ENCODE data around the gene CTCF. TPM values are rescaled to one million over a fixed set of nuclear protein-coding genes. Genes with fewer than 3 reads are reported as not detected.
A peak's percentile ranks its signal among the peaks of the same experiment; 100 is the strongest.

CTCF gene
- total and polyA plus RNA-seq, 7 experiments from 2014 or later = 49.8 to 78.6 (median 59.8) TPM

GRCh38 chr16:67657751-67658518 lies 95.6 kb downstream of the CTCF start:
- Mint-ChIP-seq H3K36me3 (peaks cover 0 to 9% (median 6%) of the 10 kb centered on the region in 5 donors), H3K4me1 (peaks cover 12 to 28% (median 17%) of the 10 kb centered on the region in 7 donors), H3K4me3 (peak overlapping the region in 8 of 10 donors; percentile 18 to 97 (median 92)), H3K27me3 (no peaks in the 10 kb centered on the region), H3K9me3 (peaks cover 0 to 3% (median 0%) of the 10 kb centered on the region in 11 donors), H3K27ac (peak overlapping the region in 3 of 9 donors; percentile 38 to 98 (median 65))
- ChIA-PET CTCF (interaction anchor here (0.8 to 3.1 kb wide), 7 partner anchors 10 to 141 kb away, joined by 3 to 19 read pairs (median 4); partner anchors contain the start of gene CARMIL2), POLR2A (interaction anchor here (0.9 to 6.6 kb wide), 6 partner anchors 12 to 137 kb away, joined by 3 to 84 read pairs (median 6); partner anchors contain the start of genes CARMIL2 and CTCF)
- Histone ChIP-seq H3K9me3 (ENCODE audit: control insufficient read depth in 2 of 3, low read length in 3 of 3) (no peaks in the 10 kb centered on the region), H3K36me3 (ENCODE audit: control insufficient read depth in 2 of 3, insufficient read depth in 3 of 3, low read length in 3 of 3) (peaks cover 0 to 60% (median 4%) of the 10 kb centered on the region in 3 experiments), H3K4me1 (ENCODE audit: control insufficient read depth in 2 of 2, insufficient read depth in 2 of 2, low read length in 2 of 2) (peaks cover 11 to 17% of the 10 kb centered on the region in 2 donors), H3K27me3 (ENCODE audit: control insufficient read depth in 2 of 2, insufficient read depth in 2 of 2, low read length in 2 of 2) (no peaks in the 10 kb centered on the region), H3K27ac (ENCODE audit: low read depth, low read length) (no peak overlapping the region), H3K4me3 (ENCODE audit: low read length) (no peak overlapping the region)
- no peak for ATAC-seq
- intact Hi-C loops (cut with micrococcal nuclease) = no loop called here
- no peak for DNase-seq

GRCh38 chr16:67658849-67659674 lies 96.7 kb downstream of the CTCF start:
- peaks cover 0 to 9% (median 6%) of the 10 kb centered on the region in 5 donors for H3K36me3 Mint-ChIP-seq
- H3K9me3 Mint-ChIP-seq = peaks cover 0 to 3% (median 0%) of the 10 kb centered on the region in 11 donors
- CTCF ChIA-PET = interaction anchor here (0.6 to 3.1 kb wide), 7 partner anchors 9 to 156 kb away, joined by 3 to 19 read pairs (median 3); no protein-coding TSS in a partner anchor
- peak overlapping the region; percentile 97 for H3K27ac ChIP-seq (ENCODE audit: low read depth, low read length)
- peak overlapping the region; percentile 38 to 98 (median 78) for H3K27ac Mint-ChIP-seq
- intact Hi-C loops (cut with micrococcal nuclease) = no loop called here
- peaks cover 0 to 52% (median 4%) of the 10 kb centered on the region in 3 experiments for H3K36me3 ChIP-seq (ENCODE audit: control insufficient read depth in 2 of 3, insufficient read depth in 3 of 3, low read length in 3 of 3)
- peaks cover 11 to 17% of the 10 kb centered on the region in 2 donors for H3K4me1 ChIP-seq (ENCODE audit: control insufficient read depth in 2 of 2, insufficient read depth in 2 of 2, low read length in 2 of 2)
- H3K27me3 Mint-ChIP-seq = no peaks in the 10 kb centered on the region
- ATAC-seq (no peak), DNase-seq (no peak)
- POLR2A ChIA-PET = interaction anchor here (0.8 to 6.6 kb wide), 11 partner anchors 9 to 178 kb away, joined by 3 to 84 read pairs (median 4); partner anchors contain the start of genes ATP6V0D1, CARMIL2 and CTCF
- H3K4me1 Mint-ChIP-seq = peaks cover 13 to 29% (median 17%) of the 10 kb centered on the region in 7 donors
- H3K4me3 Mint-ChIP-seq = peak overlapping the region; percentile 90 to 97 (median 94)
- H3K27me3 ChIP-seq (ENCODE audit: control insufficient read depth in 2 of 2, insufficient read depth in 2 of 2, low read length in 2 of 2) = no peaks in the 10 kb centered on the region
- no peaks in the 10 kb centered on the region for H3K9me3 ChIP-seq (ENCODE audit: control insufficient read depth in 2 of 3, low read length in 3 of 3)
- peak overlapping the region; percentile 99 for H3K4me3 ChIP-seq (ENCODE audit: low read length)

- Mint-ChIP-seq H3K4me3 (peak within 1 kb of the TSS; percentile 90 to 97 (median 94)), H3K36me3 (peaks cover 0 to 7% (median 6%) of the 10 kb centered on the region in 5 donors), H3K27me3 (no peaks in the 10 kb centered on the region), H3K9me3 (peaks cover 0 to 3% (median 0%) of the 10 kb centered on the region in 11 donors), H3K4me1 (peaks cover 17 to 37% (median 20%) of the 10 kb centered on the region in 7 donors), H3K27ac (peak within 1 kb of the TSS; percentile 84 to 98 (median 97))
- peak within 1 kb of the TSS; percentile 97 for H3K27ac ChIP-seq (ENCODE audit: low read depth, low read length)
- no peaks in the 10 kb centered on the region for H3K9me3 ChIP-seq (ENCODE audit: control insufficient read depth in 2 of 3, low read length in 3 of 3)
- ChIA-PET POLR2A (interaction anchor here (0.6 to 6.6 kb wide), 19 partner anchors 8 to 187 kb away, joined by 3 to 84 read pairs (median 5); partner anchors contain the start of genes ATP6V0D1, CARMIL2, CTCF and GFOD2), CTCF (interaction anchor here (0.5 to 3.1 kb wide), 11 partner anchors 8 to 167 kb away, joined by 3 to 19 read pairs (median 6); partner anchors contain the start of genes CARMIL2 and CTCF)
- peak within 1 kb of the TSS; percentile 99 for H3K4me3 ChIP-seq (ENCODE audit: low read length)
- ATAC-seq (peak; percentile 86), DNase-seq (peak; percentile 87 to 99 (median 94))
- H3K36me3 ChIP-seq (ENCODE audit: control insufficient read depth in 2 of 3, insufficient read depth in 3 of 3, low read length in 3 of 3) = peaks cover 0 to 43% (median 0%) of the 10 kb centered on the region in 3 experiments
- peaks cover 11 to 17% of the 10 kb centered on the region in 2 donors for H3K4me1 ChIP-seq (ENCODE audit: control insufficient read depth in 2 of 2, insufficient read depth in 2 of 2, low read length in 2 of 2)
- intact Hi-C loops (cut with micrococcal nuclease) = loop anchor here (1.0 to 10.0 kb wide), 20 partner anchors 8 to 575 kb away; partner anchors contain the start of genes ATP6V0D1 (in 2 of the 2), CARMIL2 (in 2 of the 2), CTCF (in 2 of the 2) and PSKH1 (in 2 of the 2)
- H3K27me3 ChIP-seq (ENCODE audit: control insufficient read depth in 2 of 2, insufficient read depth in 2 of 2, low read length in 2 of 2) = no peaks in the 10 kb centered on the region
Observed at GRCh38 chr16:67659675-67660563, 97.6 kb downstream of the CTCF start, which contains the start of gene ACD. TSS of gene ACD (minus strand) at chr16:67660260. CDS start at chr16:67660220, 40 bp downstream.

- ChIA-PET CTCF (interaction anchor here (0.6 to 3.1 kb wide), 6 partner anchors 12 to 129 kb away, joined by 3 to 19 read pairs (median 6); partner anchors contain the start of genes CARMIL2 and CTCF), POLR2A (interaction anchor here (0.9 to 6.6 kb wide), 17 partner anchors 8 to 186 kb away, joined by 3 to 84 read pairs (median 4); partner anchors contain the start of genes ATP6V0D1, CARMIL2, CTCF and GFOD2)
- Mint-ChIP-seq H3K4me3 (peak within 1 kb of the TSS; percentile 90 to 97 (median 94)), H3K27me3 (no peaks in the 10 kb centered on the region), H3K36me3 (peaks cover 0 to 5% (median 2%) of the 10 kb centered on the region in 5 donors), H3K27ac (peak within 1 kb of the TSS; percentile 84 to 98 (median 97)), H3K4me1 (peaks cover 15 to 40% (median 22%) of the 10 kb centered on the region in 7 donors), H3K9me3 (peaks cover 0 to 3% (median 0%) of the 10 kb centered on the region in 11 donors)
- peak; percentile 89 for ATAC-seq
- Histone ChIP-seq H3K27me3 (ENCODE audit: control insufficient read depth in 2 of 2, insufficient read depth in 2 of 2, low read length in 2 of 2) (no peaks in the 10 kb centered on the region), H3K4me3 (ENCODE audit: low read length) (peak within 1 kb of the TSS; percentile 99), H3K9me3 (ENCODE audit: control insufficient read depth in 2 of 3, low read length in 3 of 3) (no peaks in the 10 kb centered on the region), H3K27ac (ENCODE audit: low read depth, low read length) (peak within 1 kb of the TSS; percentile 97), H3K4me1 (ENCODE audit: control insufficient read depth in 2 of 2, insufficient read depth in 2 of 2, low read length in 2 of 2) (peaks cover 11 to 17% of the 10 kb centered on the region in 2 donors), H3K36me3 (ENCODE audit: control insufficient read depth in 2 of 3, insufficient read depth in 3 of 3, low read length in 3 of 3) (peaks cover 0 to 36% (median 0%) of the 10 kb centered on the region in 3 experiments)
- intact Hi-C loops (cut with micrococcal nuclease) = loop anchor here (1.0 to 10.0 kb wide), 20 partner anchors 8 to 574 kb away; partner anchors contain the start of genes ATP6V0D1 (in 2 of the 2), CARMIL2 (in 2 of the 2), CTCF (in 2 of the 2) and PSKH1 (in 2 of the 2)
- DNase-seq = peak; percentile 81 to 95 (median 93)
Observed at GRCh38 chr16:67660564-67661028, 98.3 kb downstream of the CTCF start, which contains the start of gene PARD6A. TSS of gene PARD6A (plus strand) at chr16:67660960. CDS start at chr16:67661039, 79 bp downstream.

Data from naive thymus-derived CD4-positive, alpha-beta T cell (primary cell).